GM12878 (cell line): ENCODE measurements around the gene OR10H4. TPM values are rescaled to one million over a fixed set of nuclear protein-coding genes. Genes with fewer than 3 reads are reported as not detected.

ENCODE experiments used
- ATAC-seq: fragments of 200-7000 bp; cut with Tn5 transposase; 3 replicates; pipeline ENCODE4 v1.9.1; 2020; ENCODE audit warnings: mild to moderate bottlenecking, moderate library complexity
- BruUV-seq: library from RNA; stranded (reverse); fragments of 400-500 nt; replicated peaks from 2 replicates; lab custom pipeline; 2021; lab: Mats Ljungman, UMichigan
- CTCF ChIA-PET: fragments of 300-600 bp; sonication (Branson Sonifier 250); formaldehyde crosslinking; extraction: SDS; loops from one replicate; lab custom pipeline; 2021; ENCODE audit warnings: inconsistent platforms; lab: Yijun Ruan, JAX
- POLR2A ChIA-PET: fragments of 350-600 bp; formaldehyde crosslinking; extraction: SDS; loops from one replicate; lab custom pipeline; 2021; ENCODE audit warnings: inconsistent platforms; lab: Charles Lee
- RAD21 ChIA-PET: fragments of 300-600 bp; sonication (Branson Sonifier 250); formaldehyde crosslinking; loops from one replicate; lab custom pipeline; 2023; ENCODE audit warnings: antibody characterized with exemption; ENCODE audit not compliant: unreplicated experiment; lab: Charles Lee
- SMC1A ChIA-PET: fragments of 300-600 bp; sonication (Branson Sonifier 250); formaldehyde crosslinking; loops from one replicate; lab custom pipeline; 2023; ENCODE audit not compliant: unreplicated experiment, uncharacterized antibody; lab: Charles Lee
- DNase-seq: peaks from one replicate; pipeline ENCODE4 v3.0.0-alpha.2; 2011; ENCODE audit warnings: low read depth, low spot score
- FAIRE-seq: peaks from 3 replicates; lab custom pipeline; 2011; peaks lifted over from hg19 to GRCh38; lab: Jason Lieb, UNC
- H2AFZ ChIP-seq: 2 replicates; pipeline ENCODE4 v1.6.0; 2011; ENCODE audit warnings: low read depth, low read length, control low read depth; ENCODE audit not compliant: control insufficient read depth
- H3K27ac ChIP-seq: 2 replicates; pipeline ENCODE4 v1.5.1; 2011; ENCODE audit warnings: control low read depth; ENCODE audit not compliant: control insufficient read depth, insufficient read depth
- H3K27me3 ChIP-seq, 2 experiments: replicated peaks in 1 of 2; 2 replicates each; pipeline versions ENCODE4 v1.6.0 to v1.6.1; 2011; ENCODE audit warnings: low read length in 1 of 2; ENCODE audit not compliant: control insufficient read depth in 2 of 2, insufficient read depth in 2 of 2
- H3K36me3 ChIP-seq, 2 experiments: 2 replicates each; pipeline ENCODE4 v1.5.1; 2011; ENCODE audit warnings: low read length in 1 of 2; ENCODE audit not compliant: control insufficient read depth in 2 of 2, insufficient read depth in 2 of 2
- H3K4me1 ChIP-seq: 2 replicates; pipeline ENCODE4 v1.6.1; 2011; ENCODE audit warnings: mild to moderate bottlenecking, low read length, moderate library complexity, mixed read lengths; ENCODE audit not compliant: control insufficient read depth, insufficient read depth
- H3K4me2 ChIP-seq: 2 replicates; pipeline ENCODE4 v1.6.0; 2011; ENCODE audit warnings: control low read depth; ENCODE audit not compliant: control insufficient read depth, insufficient read depth
- H3K4me3 ChIP-seq: fragments of 200-600 bp; sonication (generic); 2 replicates; pipeline ENCODE4 v1.5.1; 2016
- H3K79me2 ChIP-seq: 2 replicates; pipeline ENCODE4 v1.6.0; 2011; ENCODE audit warnings: low read length; ENCODE audit not compliant: control insufficient read depth, insufficient read depth
- H3K9ac ChIP-seq: 2 replicates; pipeline ENCODE4 v1.8.0; 2011; ENCODE audit warnings: low read length, control low read depth, mixed read lengths; ENCODE audit not compliant: control insufficient read depth, insufficient read depth
- H3K9me3 ChIP-seq: replicated peaks from 3 replicates; pipeline ENCODE4 v1.5.1; 2011; ENCODE audit warnings: mild to moderate bottlenecking, low read length; ENCODE audit not compliant: control insufficient read depth, insufficient read depth
- H4K20me1 ChIP-seq: 2 replicates; pipeline ENCODE4 v1.6.0; 2011; ENCODE audit not compliant: control insufficient read depth, insufficient read depth
- CEBPZ ChIP-seq: fragments of 150-350 bp; IDR thresholded peaks from 2 replicates; pipeline ENCODE4 v1.6.1; 2016; ENCODE audit warnings: low read depth, low read length
- ELK1 ChIP-seq: IDR thresholded peaks from 2 replicates; pipeline ENCODE4 v1.6.1; 2012; ENCODE audit warnings: low read depth, low read length, improper control_type of control experiment
- PAX8 ChIP-seq: fragments of 450-650 bp; IDR thresholded peaks from 2 replicates; pipeline ENCODE4 v1.6.1; 2017; ENCODE audit warnings: mild to moderate bottlenecking, moderate library complexity
- SIN3A ChIP-seq: IDR thresholded peaks from 2 replicates; pipeline ENCODE4 v1.6.1; 2012; ENCODE audit warnings: low read depth, low read length, improper control_type of control experiment
- SRF ChIP-seq, 2 experiments: IDR thresholded peaks; 2 replicates each; pipeline ENCODE4 v1.6.1; 2011; ENCODE audit warnings: low read depth in 2 of 2, low read length in 2 of 2, mild to moderate bottlenecking in 1 of 2, moderate library complexity in 1 of 2
- TCF12 ChIP-seq: IDR thresholded peaks from 2 replicates; pipeline ENCODE4 v1.6.1; 2011; ENCODE audit warnings: low read depth, mild to moderate bottlenecking, low read length
- ZNF207 ChIP-seq: fragments of 450-650 bp; IDR thresholded peaks from 2 replicates; pipeline ENCODE4 v1.6.1; 2014; ENCODE audit warnings: antibody characterized with exemption, mild to moderate bottlenecking, borderline replicate concordance
- whole genome bisulfite sequencing: methylation state at CpG from one replicate; pipeline ENCODE4 v1.1.6; 2016; ENCODE audit warnings: low lambda C conversion rate; ENCODE audit not compliant: insufficient replicate concordance, insufficient coverage; ENCODE audit errors: missing lambda C conversion rate; 5-methylcytosine and 5-hydroxymethylcytosine counted together
- in situ Hi-C: fragments of 300-500 bp; cut with MboI; formaldehyde crosslinking; loops from 9 replicates; pipeline ENCODE4 v1.14.3; 2018; ENCODE audit warnings: mixed read lengths
- intact Hi-C: fragments of 100-400 bp; cut with micrococcal nuclease; formaldehyde crosslinking; loops from one replicate; pipeline ENCODE4 v1.14.2; 2022; ENCODE audit not compliant: unreplicated experiment
- polyA plus RNA-seq, 11 experiments: library from polyadenylated mRNA; depleted of rRNA in 4 of 11; unstranded in 6 of 11; stranded (reverse) in 5 of 11; fragments of >200 nt; fragmentation: Nextera tagmentation in 4 of 11; fragmentation: Illumina TruSeq in 1 of 11; extraction: Ambion mirVana in 4 of 11; extraction: Trizol in 1 of 11; gene quantifications; 1 replicate in 1 of 11; 2 replicates in 10 of 11; pipeline versions ENCODE4 v1.2.1 to v1.2.3, GENCODE V29; 2011 to 2016; ENCODE audit warnings: inconsistent platforms in 2 of 11, missing spikeins in 2 of 11, low read depth in 1 of 11
- total RNA-seq, 4 experiments: library from RNA; depleted of rRNA in 3 of 4; stranded (reverse); fragments of >200 nt in 3 of 4; fragmentation: Illumina TruSeq in 1 of 4; extraction: Trizol in 1 of 4; gene quantifications; 2 replicates each; pipeline versions ENCODE4 v1.2.1 to v1.2.3, GENCODE V29; 2013 to 2021
- TF ChIP-seq, protein P1 (sequence below): fragments of 450-650 bp; IDR thresholded peaks from 2 replicates; pipeline ENCODE4 v1.6.1; 2017; ENCODE audit warnings: mild to moderate bottlenecking, low read depth, inconsistent platforms; ENCODE audit not compliant: poor library complexity, severe bottlenecking

The OR10H4 gene
- total and polyA plus RNA-seq, 10 of the 15 experiments (the other 5 are each of a cell fraction or from before 2014, with no cell fraction given), result not detected

DNA sequence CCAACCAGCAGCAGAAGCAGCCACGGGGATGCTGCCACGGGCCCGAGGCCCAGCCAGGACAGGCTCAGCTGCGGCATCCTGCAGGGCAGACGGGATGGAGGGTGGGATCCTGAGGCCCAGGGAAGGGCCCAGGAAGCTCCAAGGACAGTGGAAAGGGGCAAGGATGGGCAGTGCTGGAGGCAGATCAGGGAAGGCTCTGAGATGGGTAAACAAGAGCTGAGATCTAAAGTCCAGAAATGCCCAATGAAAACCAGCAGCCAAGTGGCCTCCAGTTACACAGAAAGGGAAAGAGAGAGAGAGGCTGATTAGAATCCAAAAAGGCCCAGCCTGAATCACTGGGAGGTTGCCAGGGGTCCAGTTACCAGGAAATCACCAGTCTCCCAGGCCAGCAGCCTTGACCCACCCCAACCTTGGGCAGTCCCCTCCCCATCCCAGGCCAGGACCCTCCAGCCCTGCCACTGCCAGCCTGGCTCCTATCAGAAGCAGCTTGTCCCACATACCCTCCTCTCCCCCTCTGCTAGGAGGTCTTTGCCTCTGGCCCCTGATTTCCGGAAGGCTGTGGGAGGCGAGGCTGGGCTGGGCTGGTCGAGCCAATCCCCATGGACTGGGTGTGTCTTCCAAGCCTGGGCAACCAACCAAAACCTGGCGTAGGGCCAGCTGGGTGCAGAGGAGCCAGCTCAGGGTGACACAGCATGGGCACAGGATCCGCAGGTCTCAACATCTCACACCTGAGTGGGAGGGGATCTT is 14.3 kb upstream of the OR10H4 start, which contains the start of gene CYP4F11 (continued):
- no peak for TF ChIP-seq TCF12
- TF ChIP-seq, all 136 proteins: peak for 0

DNA sequence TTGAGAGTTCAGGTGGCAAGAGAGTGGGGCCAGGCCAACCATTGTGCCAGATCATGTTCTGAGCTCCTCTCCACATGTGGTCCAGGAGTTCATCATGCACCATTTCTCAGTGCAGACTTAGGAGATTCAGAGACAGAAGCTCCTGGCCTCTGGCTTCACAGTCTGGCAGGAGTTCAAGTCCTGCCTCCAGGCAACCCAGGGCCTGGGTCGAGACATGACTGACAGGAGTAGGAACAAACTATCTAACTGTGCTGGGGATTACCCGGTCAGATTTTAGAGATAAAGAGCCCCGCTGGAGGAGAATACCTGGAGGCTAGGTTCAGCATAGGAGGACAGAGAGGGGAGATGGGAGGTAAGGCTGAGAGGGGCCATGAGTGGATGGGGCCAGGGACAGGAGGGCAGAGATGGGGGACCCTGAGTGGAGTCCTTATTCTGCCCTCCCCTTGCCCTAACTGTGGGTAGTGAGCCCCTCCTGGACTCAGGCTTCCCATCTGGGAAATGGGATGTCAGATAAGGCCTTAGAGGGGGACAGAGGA is 13.6 kb upstream of the OR10H4 start:
- ATAC-seq (no peak), FAIRE-seq (no peak), DNase-seq (no peak)
- H3K4me2 ChIP-seq, result no peak overlapping the region
- no peaks in the 10 kb centered on the region for H3K36me3 ChIP-seq
- SMC1A ChIA-PET, result no interaction called here
- H2AFZ ChIP-seq, result no peak overlapping the region
- intact Hi-C loops (no loop called here), in situ Hi-C loops (no loop called here)
- no peak overlapping the region for H3K9ac ChIP-seq
- H3K79me2 ChIP-seq, result no peaks in the 10 kb centered on the region
- no peaks in the 10 kb centered on the region for H3K4me1 ChIP-seq
- H3K27ac ChIP-seq, result no peak overlapping the region
- CTCF ChIA-PET, result no interaction called here
- POLR2A ChIA-PET, result no interaction called here
- no peak overlapping the region for H3K4me3 ChIP-seq
- H4K20me1 ChIP-seq, result no peaks in the 10 kb centered on the region
- RAD21 ChIA-PET, result no interaction called here
- H3K27me3 ChIP-seq, result no peaks in the 10 kb centered on the region; a peak in 1 of 4 replicates
- TF ChIP-seq SIN3A (no peak), PAX8 (no peak), CEBPZ (no peak), SRF (IDR thresholded peaks at IDR 0.05; ENCODE audit: low read depth in 2 of 2, low read length in 2 of 2) (no peak), ZNF207 (no peak), ELK1 (no peak)
- TF ChIP-seq, protein P1, sequence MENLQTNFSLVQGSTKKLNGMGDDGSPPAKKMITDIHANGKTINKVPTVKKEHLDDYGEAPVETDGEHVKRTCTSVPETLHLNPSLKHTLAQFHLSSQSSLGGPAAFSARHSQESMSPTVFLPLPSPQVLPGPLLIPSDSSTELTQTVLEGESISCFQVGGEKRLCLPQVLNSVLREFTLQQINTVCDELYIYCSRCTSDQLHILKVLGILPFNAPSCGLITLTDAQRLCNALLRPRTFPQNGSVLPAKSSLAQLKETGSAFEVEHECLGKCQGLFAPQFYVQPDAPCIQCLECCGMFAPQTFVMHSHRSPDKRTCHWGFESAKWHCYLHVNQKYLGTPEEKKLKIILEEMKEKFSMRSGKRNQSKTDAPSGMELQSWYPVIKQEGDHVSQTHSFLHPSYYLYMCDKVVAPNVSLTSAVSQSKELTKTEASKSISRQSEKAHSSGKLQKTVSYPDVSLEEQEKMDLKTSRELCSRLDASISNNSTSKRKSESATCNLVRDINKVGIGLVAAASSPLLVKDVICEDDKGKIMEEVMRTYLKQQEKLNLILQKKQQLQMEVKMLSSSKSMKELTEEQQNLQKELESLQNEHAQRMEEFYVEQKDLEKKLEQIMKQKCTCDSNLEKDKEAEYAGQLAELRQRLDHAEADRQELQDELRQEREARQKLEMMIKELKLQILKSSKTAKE, result no peak
- no TSS peak for BruUV-seq
- WGBS, result 49% methylated on average over 3 of the region's 3 CpGs
- no peaks in the 10 kb centered on the region; the same call in 2 of the 3 replicates for H3K9me3 ChIP-seq
